Mononuclear cell (primary cell): Measurements from ENCODE around the gene MRLN. TPM values are rescaled to one million over a fixed set of nuclear protein-coding genes. Genes with fewer than 3 reads are reported as not detected.
"Not testable (repeated sequence)": the region's sequence is repeated elsewhere in the genome, so short reads cannot be mapped to it uniquely, and the experiment has no call there.

ENCODE experiments used
- H3K27me3 ChIP-seq: 2 replicates; pipeline ENCODE4 v1.6.0; 2011; ENCODE audit warnings: low read length, control low read depth; ENCODE audit not compliant: insufficient read depth
- H3K4me1 ChIP-seq: 2 replicates; pipeline ENCODE4 v1.5.1; 2011; ENCODE audit warnings: mild to moderate bottlenecking, low read length, control low read depth; ENCODE audit not compliant: insufficient read depth
- H3K4me3 ChIP-seq: 2 replicates; pipeline ENCODE4 v1.5.1; 2011; ENCODE audit warnings: mild to moderate bottlenecking, low read length, moderate library complexity
- H3K9me3 ChIP-seq: 2 replicates; pipeline ENCODE4 v1.5.1; 2011; ENCODE audit warnings: low read depth, mild to moderate bottlenecking, control low read depth, low read length
- total RNA-seq: library from RNA; depleted of rRNA; stranded (reverse); fragments of >200 nt; gene quantifications from one replicate; pipeline ENCODE4 v1.2.3, GENCODE V29; 2012

MRLN gene
- total RNA-seq, 1 donor, result not detected

DNA sequence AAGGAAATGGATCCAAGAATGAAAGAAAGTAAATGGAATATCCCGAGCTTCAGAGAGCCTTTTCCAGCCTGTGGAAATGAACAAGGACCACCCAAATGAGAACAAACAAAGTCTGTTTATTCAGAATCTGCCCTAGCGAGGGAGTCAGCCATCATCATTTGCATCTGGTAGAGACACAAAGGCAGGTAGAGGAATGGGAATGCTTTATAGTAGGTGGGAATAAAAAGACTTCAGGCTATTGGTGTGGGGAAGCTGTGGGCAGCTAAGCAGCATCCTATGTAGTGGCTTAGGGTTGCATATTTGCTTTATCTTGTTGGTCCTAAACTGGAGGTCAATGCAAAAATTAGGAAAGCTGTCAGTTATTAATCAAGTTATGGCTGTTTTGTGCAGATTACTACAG is 9.2 kb upstream of the MRLN start:
- no peak overlapping the region for H3K4me3 ChIP-seq
- no peaks in the 10 kb centered on the region for H3K4me1 ChIP-seq
- no peaks in the 10 kb centered on the region for H3K9me3 ChIP-seq
- H3K27me3 ChIP-seq, result no peaks in the 10 kb centered on the region

DNA sequence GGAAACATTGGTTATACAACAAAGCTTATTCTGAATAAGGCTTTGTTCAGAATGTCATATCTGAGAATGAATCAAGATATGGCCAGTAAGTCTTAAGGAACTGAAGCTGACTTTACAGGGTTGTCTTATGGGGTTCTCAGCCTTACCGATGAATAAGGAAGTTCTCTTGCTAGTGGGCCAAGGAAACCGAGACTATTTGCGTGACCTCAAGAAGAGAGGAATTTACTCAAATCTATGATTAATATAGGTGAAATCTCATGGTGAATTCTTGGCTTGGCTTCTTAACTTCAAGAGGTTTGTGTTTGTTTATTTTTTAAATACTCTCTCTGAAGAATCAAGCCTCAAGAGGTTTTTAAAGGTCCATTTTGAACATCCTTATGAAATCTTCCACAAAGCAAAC is 4.7 kb upstream of the MRLN start:
- H3K27me3 ChIP-seq, result no peaks in the 10 kb centered on the region
- no peaks in the 10 kb centered on the region for H3K9me3 ChIP-seq
- H3K4me3 ChIP-seq, result no peak overlapping the region
- no peaks in the 10 kb centered on the region for H3K4me1 ChIP-seq

DNA sequence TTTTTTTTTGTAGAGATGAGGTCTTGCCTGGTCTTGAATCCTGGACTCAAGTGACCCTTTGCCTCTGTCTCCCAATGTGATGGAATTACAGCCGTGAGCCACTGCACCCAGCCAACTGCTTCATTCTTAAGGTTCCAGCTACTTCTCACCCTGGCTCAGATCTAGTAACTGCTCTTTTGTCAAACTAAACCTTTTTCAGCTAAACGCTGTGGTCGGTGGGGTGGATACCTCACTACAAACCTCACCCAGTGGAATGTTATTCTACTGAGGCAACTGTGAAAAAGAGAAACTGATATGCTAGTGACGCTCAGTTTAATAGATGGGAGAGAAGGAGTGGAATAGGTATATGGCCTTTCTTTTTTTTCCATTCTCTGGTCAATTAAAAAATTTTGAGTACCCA is 1.7 kb upstream of the MRLN start:
- H3K4me3 ChIP-seq, result no peak overlapping the region

DNA sequence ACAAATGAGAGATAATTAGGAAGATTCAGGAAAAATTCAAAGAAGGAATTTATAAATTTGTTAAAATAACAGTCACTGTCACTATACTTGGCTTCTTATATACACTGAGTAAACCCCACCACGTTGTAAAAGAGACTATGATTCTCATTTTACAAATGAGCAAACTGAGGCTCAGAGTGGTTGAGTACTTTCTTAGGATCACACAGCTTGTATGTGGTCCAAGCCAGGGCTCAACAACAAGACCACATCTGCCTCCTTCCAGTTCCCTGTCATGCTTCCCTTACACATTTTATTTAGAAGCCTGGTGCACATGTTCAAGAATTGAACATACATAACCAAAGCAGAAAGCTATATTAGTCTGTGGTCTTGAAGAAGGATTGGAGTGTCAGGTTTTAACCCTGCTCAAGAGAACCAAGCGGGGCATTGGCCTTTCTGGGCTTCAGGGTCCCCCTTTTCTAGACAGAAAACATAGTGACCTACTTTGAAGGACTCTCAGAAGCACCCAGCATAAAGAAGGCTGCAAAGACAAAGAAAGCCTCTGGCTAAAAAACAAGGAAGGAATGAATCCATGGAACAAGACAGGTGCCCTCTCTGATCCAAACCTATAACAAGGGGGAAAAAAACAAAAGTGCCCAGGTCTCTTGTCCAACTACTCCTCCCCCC is 846 bp downstream of the MRLN start:
- H3K4me3 ChIP-seq, result no peak overlapping the region
- no peaks in the 10 kb centered on the region for H3K4me1 ChIP-seq
- no peaks in the 10 kb centered on the region for H3K27me3 ChIP-seq
- no peaks in the 10 kb centered on the region for H3K9me3 ChIP-seq

More for the DNA sequence above, 1.7 kb upstream of the MRLN start:
- no peaks in the 10 kb centered on the region for H3K27me3 ChIP-seq
- no peaks in the 10 kb centered on the region for H3K4me1 ChIP-seq
- H3K9me3 ChIP-seq, result no peaks in the 10 kb centered on the region

DNA sequence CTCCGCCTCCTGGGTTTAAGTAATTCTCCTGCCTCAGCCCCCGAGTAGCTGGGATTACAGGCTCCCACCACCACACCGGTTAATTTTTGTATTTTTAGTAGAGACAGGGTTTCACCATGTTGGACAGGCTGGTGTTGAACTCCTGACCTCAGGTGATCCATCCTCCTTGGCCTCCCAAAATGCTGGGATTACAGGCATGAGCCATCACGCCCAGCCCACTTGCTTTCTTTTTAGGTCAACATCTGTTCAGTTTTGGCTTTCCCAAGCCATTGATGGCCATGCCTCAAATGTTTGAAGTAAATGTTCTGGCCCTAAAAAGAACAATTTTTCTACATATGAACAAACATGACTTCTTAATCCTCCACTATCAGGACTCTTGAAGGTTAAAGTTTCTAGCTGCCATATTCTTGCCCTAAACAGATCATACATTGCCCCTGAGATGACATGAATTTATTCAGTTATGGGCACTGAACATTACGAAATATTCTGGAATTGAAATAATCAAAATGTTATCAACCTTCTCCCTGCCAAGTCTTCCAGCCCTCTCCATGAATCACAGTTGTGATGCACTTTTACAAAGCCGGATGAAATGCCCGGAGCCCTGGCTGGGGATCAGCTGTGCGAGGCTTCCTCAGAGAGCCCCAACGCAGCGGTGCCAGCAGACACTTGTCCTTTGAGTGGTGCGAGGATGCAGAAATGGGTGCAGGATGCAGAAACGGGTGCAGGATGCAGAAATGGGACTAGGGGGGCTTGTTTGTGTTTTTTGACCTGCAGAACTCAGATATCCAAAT is 2.9 kb downstream of the MRLN start:
- H3K27me3 ChIP-seq, result no peaks in the 10 kb centered on the region
- no peaks in the 10 kb centered on the region for H3K9me3 ChIP-seq
- H3K4me3 ChIP-seq, result no peak overlapping the region
- H3K4me1 ChIP-seq, result no peaks in the 10 kb centered on the region

DNA sequence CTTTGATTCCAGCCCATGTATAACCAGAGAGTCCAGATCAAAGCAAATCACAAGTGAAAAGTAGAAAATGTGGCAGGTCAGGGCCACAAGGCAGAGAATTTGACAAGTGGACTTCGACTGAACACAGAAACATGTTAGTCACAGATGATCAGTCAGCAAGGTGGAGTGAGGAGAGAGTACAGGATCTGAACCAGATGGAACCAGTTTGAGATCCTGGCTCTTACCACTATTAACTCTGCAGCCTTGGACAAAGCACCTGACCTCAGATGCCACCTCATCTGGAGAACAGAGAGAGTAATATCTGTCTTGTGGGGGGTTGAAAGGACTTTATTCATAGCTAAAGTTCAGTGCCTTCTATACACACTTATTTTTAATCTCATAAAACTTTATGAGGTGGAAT is 4.4 kb downstream of the MRLN start:
- Histone ChIP-seq H3K4me1 (no peaks in the 10 kb centered on the region), H3K4me3 (no peak overlapping the region), H3K9me3 (no peaks in the 10 kb centered on the region), H3K27me3 (no peaks in the 10 kb centered on the region)

DNA sequence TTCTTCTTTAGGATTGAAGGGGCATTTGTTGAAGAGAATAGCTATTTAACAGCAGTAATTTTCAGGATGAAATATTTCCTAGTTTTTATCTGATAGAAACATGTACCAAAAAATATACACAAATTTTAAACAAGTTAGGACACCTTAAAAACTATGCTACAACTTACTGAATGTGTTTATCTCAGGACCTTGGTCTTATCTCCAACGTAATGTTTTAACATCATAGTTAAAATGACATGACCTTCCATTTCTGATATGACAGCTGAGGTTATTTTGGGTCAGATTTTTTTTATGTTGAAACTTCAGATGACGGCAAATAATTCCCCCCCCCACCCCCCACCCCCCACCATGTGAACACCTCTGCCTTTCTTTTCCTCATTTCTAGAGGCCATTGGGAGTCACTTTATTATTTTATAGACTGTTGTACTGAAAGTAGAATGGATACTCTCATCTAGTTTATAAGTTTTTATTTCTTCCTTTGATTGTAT is 8.0 kb downstream of the MRLN start:
- Histone ChIP-seq H3K4me3 (no peak overlapping the region), H3K9me3 (no peaks in the 10 kb centered on the region), H3K27me3 (no peaks in the 10 kb centered on the region), H3K4me1 (no peaks in the 10 kb centered on the region)

DNA sequence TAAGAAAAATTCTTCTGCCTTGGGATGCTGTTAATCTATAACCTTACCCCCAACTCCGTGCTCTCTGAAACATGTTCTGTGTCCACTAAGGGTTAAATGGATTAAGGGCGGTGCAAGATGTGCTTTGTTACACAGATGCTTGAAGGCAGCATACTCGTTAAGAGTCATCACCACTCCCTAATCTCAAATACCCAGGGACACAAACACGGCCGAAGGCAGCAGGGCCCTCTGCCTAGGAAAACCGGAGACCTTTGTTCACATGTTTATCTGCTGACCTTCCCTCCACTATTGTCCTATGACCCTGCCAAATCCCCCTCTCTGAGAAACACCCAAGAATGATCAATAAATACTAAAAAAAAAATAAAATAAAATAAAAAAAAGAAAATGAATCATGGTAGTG is 8.5 kb downstream of the MRLN start:
- H3K9me3 ChIP-seq, H3K27me3 ChIP-seq, H3K4me3 ChIP-seq, H3K4me1 ChIP-seq: not testable (repeated sequence)

DNA sequence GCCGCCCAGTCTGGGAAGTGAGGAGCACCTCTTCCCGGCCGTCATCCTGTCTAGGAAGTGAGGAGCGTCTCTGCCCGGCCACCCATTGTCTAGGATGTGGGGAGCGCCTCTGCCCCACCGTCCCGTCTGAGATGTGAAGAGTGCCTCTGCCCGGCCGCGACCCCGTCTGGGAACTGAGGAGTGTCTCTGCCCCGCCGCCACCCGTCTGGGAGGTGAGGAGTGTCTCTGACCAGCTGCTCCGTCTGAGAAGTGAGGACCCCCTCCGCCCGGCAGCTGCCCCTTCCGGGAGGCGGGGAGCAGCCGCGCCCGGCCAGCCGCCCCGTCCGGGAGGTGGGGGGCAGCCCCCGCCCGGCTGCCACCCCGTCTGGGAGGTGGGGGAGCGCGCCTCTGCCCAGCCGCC is 9.1 kb downstream of the MRLN start:
- H3K4me1 ChIP-seq, H3K4me3 ChIP-seq, H3K27me3 ChIP-seq, H3K9me3 ChIP-seq: not testable (repeated sequence)

DNA sequence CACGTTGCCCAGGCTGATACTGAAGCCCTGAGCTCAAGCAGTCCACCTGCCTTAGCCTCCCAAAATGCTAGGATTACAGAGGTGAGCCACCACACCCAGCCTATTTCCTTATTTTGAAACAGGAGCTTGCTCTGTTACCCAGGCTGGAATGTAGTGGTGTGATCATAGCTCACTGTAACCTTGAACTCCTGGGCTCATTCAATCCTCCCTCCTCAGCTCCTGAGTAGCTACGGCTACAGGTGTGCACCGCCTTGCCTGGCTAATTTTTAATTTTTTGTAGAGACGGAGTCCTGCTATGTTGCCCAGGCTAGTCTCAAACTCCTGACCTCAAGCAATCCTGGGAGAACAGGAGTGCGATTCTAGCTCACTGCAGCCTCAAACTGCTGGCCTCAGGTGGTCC is 11.7 kb downstream of the MRLN start:
- no peaks in the 10 kb centered on the region for H3K4me1 ChIP-seq
- H3K27me3 ChIP-seq, result no peaks in the 10 kb centered on the region
- H3K9me3 ChIP-seq, result no peaks in the 10 kb centered on the region
- H3K4me3 ChIP-seq, result no peak overlapping the region

DNA sequence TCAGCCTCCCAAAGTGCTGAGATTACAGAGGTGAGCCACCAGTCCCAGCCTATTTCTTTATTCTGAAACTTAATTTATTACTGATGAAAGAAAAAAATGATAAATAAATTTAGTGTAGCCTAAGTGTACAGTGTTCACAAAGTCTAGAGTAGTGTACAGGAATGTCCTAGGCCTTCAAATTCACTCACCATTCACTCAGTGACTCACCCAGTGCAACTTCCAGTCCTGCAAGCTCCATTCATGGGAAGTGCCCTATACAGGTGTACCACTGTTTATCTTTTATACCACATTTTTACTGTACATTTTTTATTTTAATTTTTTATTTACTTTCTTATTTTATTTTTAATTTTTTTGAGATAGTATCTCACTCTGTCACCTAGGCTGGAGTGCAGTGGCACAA is 12.2 kb downstream of the MRLN start:
- no peaks in the 10 kb centered on the region for H3K9me3 ChIP-seq
- H3K4me1 ChIP-seq, result no peaks in the 10 kb centered on the region
- H3K27me3 ChIP-seq, result no peaks in the 10 kb centered on the region
- no peak overlapping the region for H3K4me3 ChIP-seq

DNA sequence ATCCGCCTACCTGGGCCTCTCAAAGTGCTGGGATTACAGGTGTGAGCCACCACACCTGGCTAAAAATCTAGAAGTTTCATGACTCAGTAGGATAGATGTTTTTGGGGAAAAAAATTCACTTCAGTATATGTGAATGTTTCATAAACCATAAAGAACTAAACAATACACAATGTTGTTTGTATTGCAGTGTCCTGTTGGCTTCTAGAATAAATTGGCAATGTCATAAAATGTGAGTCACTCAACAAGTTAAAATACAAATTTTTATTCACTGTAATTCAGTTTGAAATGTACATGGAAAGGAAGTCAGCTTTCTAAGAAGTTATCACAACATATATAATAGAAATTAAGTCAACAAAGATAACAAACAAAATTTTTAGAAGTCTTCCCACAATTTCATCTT is 16.5 kb downstream of the MRLN start:
- no peaks in the 10 kb centered on the region for H3K4me1 ChIP-seq
- no peaks in the 10 kb centered on the region for H3K9me3 ChIP-seq
- H3K4me3 ChIP-seq, result no peak overlapping the region
- no peaks in the 10 kb centered on the region for H3K27me3 ChIP-seq

DNA sequence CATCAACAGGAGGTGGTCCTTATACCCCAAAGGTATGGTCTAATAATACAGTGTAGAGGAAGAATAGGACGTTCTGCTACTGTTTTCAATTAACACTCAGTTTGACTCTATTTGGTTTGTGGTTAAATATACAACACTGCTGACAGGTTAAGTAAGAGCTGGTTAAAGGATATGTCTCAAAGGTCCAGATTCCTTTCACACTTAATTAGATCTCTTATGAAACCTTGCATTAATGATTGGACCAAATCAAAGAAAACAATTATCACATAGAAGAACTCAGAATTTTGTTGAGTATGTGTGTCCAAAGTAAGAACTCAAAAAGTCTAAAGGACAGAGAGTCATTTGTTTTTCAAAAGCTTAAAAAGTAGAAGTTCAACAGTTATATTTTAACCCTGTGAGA is 18.0 kb downstream of the MRLN start:
- H3K9me3 ChIP-seq, result no peaks in the 10 kb centered on the region
- H3K27me3 ChIP-seq, result no peaks in the 10 kb centered on the region
- no peak overlapping the region for H3K4me3 ChIP-seq
- H3K4me1 ChIP-seq, result no peaks in the 10 kb centered on the region

DNA sequence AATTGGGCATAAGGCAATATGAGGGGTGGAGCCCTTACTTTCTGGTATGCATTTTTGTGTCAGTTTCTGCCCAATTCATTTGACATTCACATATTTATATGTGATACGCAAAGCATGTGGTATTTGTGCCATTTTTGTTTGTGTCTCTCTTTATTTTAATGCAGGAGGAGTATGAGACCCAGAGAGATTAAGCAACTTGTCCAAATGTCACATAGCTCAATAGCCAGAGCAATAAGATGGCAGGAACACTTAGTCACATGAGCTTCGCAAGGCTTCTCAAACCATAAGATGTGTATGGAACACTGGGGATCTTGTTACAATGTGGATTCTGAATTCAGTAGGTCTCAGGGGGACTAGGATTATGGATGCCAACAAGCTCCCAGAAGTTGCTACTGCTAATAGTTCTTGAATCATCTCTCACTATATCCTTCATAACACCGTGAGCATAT is 19.2 kb downstream of the MRLN start:
- H3K9me3 ChIP-seq, result no peaks in the 10 kb centered on the region
- H3K4me3 ChIP-seq, result no peak overlapping the region
- no peaks in the 10 kb centered on the region for H3K4me1 ChIP-seq
- H3K27me3 ChIP-seq, result no peaks in the 10 kb centered on the region

DNA sequence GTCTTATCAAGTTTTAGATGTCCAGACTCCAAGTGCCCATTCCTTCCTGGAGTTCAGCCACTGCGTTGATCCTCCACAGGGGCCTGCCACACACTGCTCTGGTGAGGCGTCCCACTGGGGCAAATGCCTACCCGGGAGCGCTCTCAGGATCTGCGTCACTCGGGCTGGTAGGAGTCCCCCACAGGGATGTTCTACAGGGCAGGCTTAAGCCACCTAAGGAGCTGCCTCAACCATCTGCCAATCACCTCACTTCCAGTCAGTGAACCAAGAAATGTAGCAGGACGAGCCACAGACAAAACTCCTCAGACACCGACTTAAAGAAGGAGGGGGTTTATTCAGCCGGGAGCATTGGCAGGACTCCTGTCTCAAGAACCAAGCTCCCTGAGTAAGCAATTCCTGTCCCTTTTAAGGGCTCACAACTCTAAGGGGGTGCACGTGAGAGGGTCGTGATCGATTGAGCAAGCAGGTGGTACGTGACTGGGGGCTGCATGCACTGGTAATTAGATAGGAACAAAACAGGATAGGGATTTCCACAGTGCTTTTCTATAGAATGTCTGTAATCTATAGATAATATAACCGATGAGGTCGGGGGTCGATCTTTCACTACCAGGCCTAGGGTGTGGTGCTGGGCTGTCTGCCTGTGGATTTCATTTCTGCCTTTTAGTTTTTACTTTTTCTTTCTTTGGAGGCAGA is 19.8 kb downstream of the MRLN start:
- not testable (repeated sequence) for H3K9me3 ChIP-seq, H3K4me1 ChIP-seq, H3K27me3 ChIP-seq, H3K4me3 ChIP-seq
